ENCODE data around the gene EPHA4. TPM values are rescaled to one million over a fixed set of nuclear protein-coding genes. Genes with fewer than 3 reads are reported as not detected.

EPHA4 gene
- polyA plus RNA-seq, 1 of the 3 experiments (the other 2 are of a cell fraction), result 0.90 TPM

- Histone ChIP-seq H4K20me1 (ENCODE audit: insufficient read depth) (no peaks in the 10 kb centered on the region), H3K79me2 (ENCODE audit: insufficient read depth) (no peaks in the 10 kb centered on the region), H3F3A (replicated peaks; ENCODE audit: insufficient read depth) (no peaks in the 10 kb centered on the region), H3K27me3 (ENCODE audit: insufficient read depth) (no peaks in the 10 kb centered on the region), H3K9ac (no peak overlapping the region), H2AFZ (ENCODE audit: low read depth) (no peak overlapping the region), H3K4me2 (no peak overlapping the region), H3K4me3 (ENCODE audit: low read depth in 2 of 2, low read length in 1 of 2) (no peak overlapping the region), H3K9me2 (no peaks in the 10 kb centered on the region), H3K27ac (ENCODE audit: low read depth in 2 of 2, low read length in 1 of 2) (no peak overlapping the region), H3K4me1 (ENCODE audit: control insufficient read depth in 1 of 2, insufficient read depth in 2 of 2, low read depth in 1 of 2, low read length in 1 of 2) (no peaks in the 10 kb centered on the region), H3K36me3 (replicated peaks in 1 of 2; ENCODE audit: control insufficient read depth in 1 of 2, insufficient read depth in 2 of 2, low read length in 1 of 2) (no peaks in the 10 kb centered on the region), H3K9me3 (no peaks in the 10 kb centered on the region)
- no peak for DNase-seq
- ChIA-PET CTCF (no interaction called here), POLR2A (no interaction called here)
- TF ChIP-seq FOXM1 (IDR thresholded peaks at IDR 0.05; ENCODE audit: low read depth) (no peak), IRF3 (IDR thresholded peaks at IDR 0.05; ENCODE audit: low read depth, low read length) (no peak), EP300 (IDR thresholded peaks at IDR 0.05; ENCODE audit: borderline replicate concordance in 1 of 2, low read depth in 1 of 2, low read length in 1 of 2) (no peak), RXRA (IDR thresholded peaks at IDR 0.05; ENCODE audit: borderline replicate concordance, low read depth) (no peak), TAF1 (IDR thresholded peaks at IDR 0.05; ENCODE audit: borderline replicate concordance, low read depth, low read length) (no peak), USF1 (IDR thresholded peaks at IDR 0.05; ENCODE audit: borderline replicate concordance, low read depth) (no peak), RAD21 (IDR thresholded peaks at IDR 0.05; ENCODE audit: low read length) (no peak), FOXJ3 (CRISPR knock-in tag; IDR thresholded peaks at IDR 0.05) (no peak), EZH2phosphoT487 (IDR thresholded peaks at IDR 0.05; ENCODE audit: borderline replicate concordance, low read depth) (no peak), CHD2 (IDR thresholded peaks at IDR 0.05; ENCODE audit: low read length, partially characterized antibody) (no peak), RFX5 (IDR thresholded peaks at IDR 0.05; ENCODE audit: low read length) (no peak), USF2 (IDR thresholded peaks at IDR 0.05; ENCODE audit: borderline replicate concordance, low read depth, low read length) (no peak)
- 45% methylated on average over 6 of the region's 6 CpGs for WGBS (ENCODE audit: low lambda C conversion rate)
Measured at GRCh38 chr2:221614274-221614673, 42.2 kb upstream of the EPHA4 start.

GRCh38 chr2:221612800-221613199 lies 40.7 kb upstream of the EPHA4 start:
- no peaks in the 10 kb centered on the region for H3K4me1 ChIP-seq (ENCODE audit: control insufficient read depth in 1 of 2, insufficient read depth in 2 of 2, low read depth in 1 of 2, low read length in 1 of 2)
- no peak overlapping the region for H3K4me3 ChIP-seq (ENCODE audit: low read depth in 2 of 2, low read length in 1 of 2)
- H3K27ac ChIP-seq (ENCODE audit: low read depth in 2 of 2, low read length in 1 of 2), result no peak overlapping the region
- no peak for DNase-seq
- no peak overlapping the region for H3K9ac ChIP-seq
- no peak for TF ChIP-seq RXRA (IDR thresholded peaks at IDR 0.05; ENCODE audit: borderline replicate concordance, low read depth)
- no peak for TF ChIP-seq FOXJ3 (CRISPR knock-in tag; IDR thresholded peaks at IDR 0.05)
- TF ChIP-seq NFIC (IDR thresholded peaks at IDR 0.05; ENCODE audit: borderline replicate concordance), result no peak
- TF ChIP-seq GABPA (IDR thresholded peaks at IDR 0.05; ENCODE audit: low read depth), result no peak
- no peak for TF ChIP-seq FOSL2 (IDR thresholded peaks at IDR 0.05; ENCODE audit: borderline replicate concordance, low read depth)
- TF ChIP-seq RFX5 (IDR thresholded peaks at IDR 0.05; ENCODE audit: low read length), result no peak
- no peak for TF ChIP-seq GATA2 (CRISPR knock-in tag; IDR thresholded peaks at IDR 0.05)
- no peak for TF ChIP-seq TAF1 (IDR thresholded peaks at IDR 0.05; ENCODE audit: borderline replicate concordance, low read depth, low read length)
- TF ChIP-seq MXI1 (IDR thresholded peaks at IDR 0.05; ENCODE audit: low read depth, low read length), result no peak
- TF ChIP-seq PBX3 (IDR thresholded peaks at IDR 0.05), result no peak
- TF ChIP-seq SMC3 (IDR thresholded peaks at IDR 0.05; ENCODE audit: low read depth, low read length), result no peak
- no peak for TF ChIP-seq MEF2A (IDR thresholded peaks at IDR 0.05; ENCODE audit: borderline replicate concordance, low read depth)
- TF ChIP-seq EZH2phosphoT487 (IDR thresholded peaks at IDR 0.05; ENCODE audit: borderline replicate concordance, low read depth), result no peak
- no peak for TF ChIP-seq FOXM1 (IDR thresholded peaks at IDR 0.05; ENCODE audit: low read depth)
- H2AFZ ChIP-seq (ENCODE audit: low read depth), result no peak overlapping the region
- H3K27me3 ChIP-seq (ENCODE audit: insufficient read depth), result no peaks in the 10 kb centered on the region
- H3K9me3 ChIP-seq, result no peaks in the 10 kb centered on the region
- no peaks in the 10 kb centered on the region for H3K36me3 ChIP-seq (replicated peaks in 1 of 2; ENCODE audit: control insufficient read depth in 1 of 2, insufficient read depth in 2 of 2, low read length in 1 of 2)
- ChIA-PET CTCF (interaction anchor here (1.1 kb wide), 1 partner anchor 603 kb away, joined by 3 read pairs; no protein-coding TSS in a partner anchor), POLR2A (no interaction called here)
- 6% methylated on average over 6 of the region's 6 CpGs for WGBS (ENCODE audit: low lambda C conversion rate)
- no peaks in the 10 kb centered on the region for H3K9me2 ChIP-seq
- H4K20me1 ChIP-seq (ENCODE audit: insufficient read depth), result no peaks in the 10 kb centered on the region
- no peaks in the 10 kb centered on the region for H3F3A ChIP-seq (replicated peaks; ENCODE audit: insufficient read depth)
- no peaks in the 10 kb centered on the region for H3K79me2 ChIP-seq (ENCODE audit: insufficient read depth)
- H3K4me2 ChIP-seq, result no peak overlapping the region
